HG02610 (cell line): Measurements from ENCODE around the gene PFKP.

Source experiments
- ATAC-seq: cut with Tn5 transposase; IDR thresholded peaks from one replicate; pipeline ENCODE4 v1.9.1; 2021; ENCODE audit warnings: mild to moderate bottlenecking, moderate library complexity; ENCODE audit not compliant: unreplicated experiment

The PFKP gene

DNA sequence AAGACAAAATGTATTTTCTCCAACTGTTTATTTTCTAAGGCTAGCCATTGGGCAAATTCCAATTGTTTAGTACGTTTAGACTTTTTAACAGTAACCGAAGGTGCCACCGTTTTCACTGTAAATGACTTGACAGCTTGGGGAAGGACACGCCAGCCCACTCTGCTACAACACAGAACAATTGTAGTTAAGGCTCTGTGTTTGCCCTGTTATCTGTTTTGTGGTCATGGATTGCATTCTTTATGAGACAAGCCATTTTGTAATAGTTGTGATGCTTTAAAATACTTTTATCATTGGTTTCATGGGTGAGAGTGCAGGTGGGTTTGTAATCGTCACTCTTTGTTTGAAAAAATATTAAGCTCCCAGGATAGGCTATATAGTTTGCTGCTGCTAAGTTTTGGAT is 111.8 kb downstream of the PFKP start:
- ATAC-seq = no peak

DNA sequence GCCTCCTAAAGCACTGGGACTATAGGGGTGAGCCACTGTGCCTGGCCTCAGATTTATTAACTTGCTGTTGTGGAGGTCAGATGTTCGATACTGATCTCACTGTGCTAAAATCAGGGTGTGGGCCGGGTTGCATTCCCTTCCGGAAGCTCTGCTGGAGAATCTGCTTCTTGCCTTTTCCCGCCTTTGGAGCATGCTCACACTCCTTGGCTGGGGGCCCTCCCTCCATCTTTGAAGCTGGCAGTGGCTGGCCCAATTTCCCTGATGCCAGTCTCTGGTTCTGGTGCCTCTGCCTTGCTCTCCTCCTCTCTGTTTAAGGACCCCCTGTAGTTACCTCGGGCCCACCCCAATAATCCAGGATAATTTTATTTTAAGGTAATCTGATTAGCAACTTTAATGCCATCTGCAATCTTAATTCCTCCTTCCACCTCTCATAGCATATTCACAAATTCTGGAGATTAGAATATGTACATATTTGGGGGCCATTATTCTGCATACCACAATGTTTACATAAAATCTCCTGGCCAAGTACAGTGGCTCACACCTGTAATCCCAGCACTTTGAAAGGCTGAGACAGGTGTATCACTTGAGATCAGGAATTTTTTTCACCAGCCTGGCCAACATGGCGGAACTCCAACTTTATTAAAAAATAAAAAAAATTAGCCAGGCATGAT is 113.1 kb downstream of the PFKP start:
- no peak for ATAC-seq

DNA sequence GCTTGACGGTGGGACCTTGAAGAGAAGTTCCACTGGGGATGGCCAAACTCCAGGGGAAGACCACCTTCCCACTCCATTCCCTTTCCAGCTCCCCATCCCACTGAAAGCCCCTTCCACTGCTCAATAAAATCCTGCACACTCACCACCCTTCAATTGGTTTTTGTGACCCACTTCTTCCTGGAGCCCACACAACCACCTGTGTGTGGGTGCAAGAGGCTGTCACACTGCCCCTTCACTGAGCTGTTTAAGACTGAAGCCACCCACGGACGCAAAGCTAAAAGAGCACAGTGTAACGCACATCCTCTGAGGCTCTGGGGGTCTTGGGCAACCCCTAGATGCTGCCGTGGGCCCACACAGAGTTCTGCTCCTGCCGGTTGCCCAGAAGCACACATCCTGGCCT is 118.0 kb downstream of the PFKP start:
- no peak for ATAC-seq

DNA sequence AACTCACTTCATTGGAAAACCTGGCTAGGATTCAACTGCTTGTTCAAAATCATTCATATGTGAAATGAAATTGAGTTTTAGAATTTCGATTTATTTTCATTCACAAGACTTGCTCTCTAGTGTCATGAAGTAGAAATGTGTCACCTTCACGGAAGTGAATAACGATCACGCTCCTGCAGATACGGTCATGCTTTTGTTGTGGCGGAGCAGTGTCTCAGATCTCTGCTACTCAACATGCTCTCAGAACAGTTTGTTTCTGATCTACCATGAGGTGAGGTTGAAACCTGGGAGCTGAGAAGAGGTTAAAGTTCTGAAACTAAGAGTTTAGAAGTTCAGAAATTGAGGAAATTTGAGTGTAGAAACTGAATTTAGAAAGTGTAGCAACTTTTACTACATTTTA is 119.0 kb downstream of the PFKP start:
- ATAC-seq = no peak
